Neural progenitor cell (in vitro differentiated cells): ENCODE measurements around the gene GIT2.

Experiments used
- EZH2 ChIP-seq: fragments of 200-600 bp; sonication (generic); IDR thresholded peaks from 2 replicates; pipeline ENCODE4 v1.6.1; 2017; ENCODE audit warnings: antibody characterized with exemption, mild to moderate bottlenecking, moderate library complexity
- TF ChIP-seq, protein P1 (sequence below): fragments of 200-600 bp; sonication (generic); IDR thresholded peaks from 2 replicates; pipeline ENCODE4 v1.5.1; 2017; ENCODE audit warnings: antibody characterized with exemption, mild to moderate bottlenecking

DNA sequence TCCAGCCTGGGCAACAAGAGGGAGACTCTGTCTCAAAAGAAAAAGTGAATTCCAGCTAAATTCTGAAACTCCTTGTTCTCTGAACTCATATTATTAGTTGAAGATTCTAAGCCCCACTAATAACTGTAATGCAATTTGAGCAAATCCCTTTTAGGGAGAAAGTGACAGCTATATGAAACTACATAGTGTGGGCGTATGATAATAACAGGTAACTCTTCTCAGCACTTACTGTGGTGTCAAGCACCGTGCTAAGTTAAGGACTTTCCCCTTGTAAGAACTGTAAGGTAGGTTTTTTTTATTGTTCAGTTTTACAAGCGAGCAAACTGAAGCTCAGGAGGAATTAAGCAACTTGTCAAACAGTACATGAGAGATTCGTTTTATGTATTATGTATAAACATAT lies 8.4 kb upstream of the GIT2 start:
- TF ChIP-seq EZH2: no peak
- TF ChIP-seq, protein P1, sequence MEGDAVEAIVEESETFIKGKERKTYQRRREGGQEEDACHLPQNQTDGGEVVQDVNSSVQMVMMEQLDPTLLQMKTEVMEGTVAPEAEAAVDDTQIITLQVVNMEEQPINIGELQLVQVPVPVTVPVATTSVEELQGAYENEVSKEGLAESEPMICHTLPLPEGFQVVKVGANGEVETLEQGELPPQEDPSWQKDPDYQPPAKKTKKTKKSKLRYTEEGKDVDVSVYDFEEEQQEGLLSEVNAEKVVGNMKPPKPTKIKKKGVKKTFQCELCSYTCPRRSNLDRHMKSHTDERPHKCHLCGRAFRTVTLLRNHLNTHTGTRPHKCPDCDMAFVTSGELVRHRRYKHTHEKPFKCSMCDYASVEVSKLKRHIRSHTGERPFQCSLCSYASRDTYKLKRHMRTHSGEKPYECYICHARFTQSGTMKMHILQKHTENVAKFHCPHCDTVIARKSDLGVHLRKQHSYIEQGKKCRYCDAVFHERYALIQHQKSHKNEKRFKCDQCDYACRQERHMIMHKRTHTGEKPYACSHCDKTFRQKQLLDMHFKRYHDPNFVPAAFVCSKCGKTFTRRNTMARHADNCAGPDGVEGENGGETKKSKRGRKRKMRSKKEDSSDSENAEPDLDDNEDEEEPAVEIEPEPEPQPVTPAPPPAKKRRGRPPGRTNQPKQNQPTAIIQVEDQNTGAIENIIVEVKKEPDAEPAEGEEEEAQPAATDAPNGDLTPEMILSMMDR: no peak
